K562 treated with DMSO at 1 percent for 24 hours (cell line): Measurements from ENCODE around the gene SERPINA10. TPM values are rescaled to one million over a fixed set of nuclear protein-coding genes. Genes with fewer than 3 reads are reported as not detected.

Source experiments
- total RNA-seq: library from RNA; unstranded; fragments of 300-600 nt; gene quantifications from 2 replicates; pipeline ENCODE4 v1.2.3, GENCODE V29; 2022; ENCODE audit warnings: low read depth; ENCODE audit not compliant: insufficient read depth

SERPINA10 gene
- not detected in 2 replicates for total RNA-seq

GRCh38 chr14:94292872-94293577 is at the start of gene SERPINA10:
TSS of gene SERPINA10 (minus strand) at chr14:94293268. CDS start at chr14:94290593, 2,675 bp downstream.

GRCh38 chr14:94322648-94323570 is 29.8 kb upstream of the SERPINA10 start, which contains the start of gene SERPINA6:
TSS of gene SERPINA6 (minus strand) at chr14:94323336. CDS start at chr14:94314648, 8,688 bp downstream.

Other genes with a start within 250 kb of the SERPINA10 start
- 53.0 and 62.7 TPM in 2 replicates for gene DDX24, start 212.1 kb downstream of the SERPINA10 start, total RNA-seq
- gene IFI27L1, start 212.0 kb downstream of the SERPINA10 start, total RNA-seq: 50.7 and 53.5 TPM in 2 replicates
- gene IFI27, start 182.5 kb downstream of the SERPINA10 start, total RNA-seq: 6.7 and 8.4 TPM in 2 replicates
- gene IFI27L2, start 163.7 kb downstream of the SERPINA10 start, total RNA-seq: 30.0 and 33.3 TPM in 2 replicates
- not detected in 2 replicates for gene PPP4R4, start 118.9 kb downstream of the SERPINA10 start, total RNA-seq
- gene SERPINA6, start 30.1 kb upstream of the SERPINA10 start, total RNA-seq: not detected in 2 replicates
- not detected in 2 replicates for gene SERPINA2, start 73.4 kb upstream of the SERPINA10 start, total RNA-seq
- not detected in 2 replicates for gene SERPINA1, start 95.3 kb upstream of the SERPINA10 start, total RNA-seq
- not detected in 2 replicates for gene SERPINA11, start 159.5 kb upstream of the SERPINA10 start, total RNA-seq
- not detected in 2 replicates for gene SERPINA9, start 182.9 kb upstream of the SERPINA10 start, total RNA-seq
- gene SERPINA12, start 216.2 kb upstream of the SERPINA10 start, total RNA-seq: not detected in 2 replicates